ENCODE results near the gene CSTF2.

- TF ChIP-seq FOXA1 (IDR thresholded peaks at IDR 0.05) (no peak), FOXK2 (IDR thresholded peaks at IDR 0.05) (no peak), SP1 (IDR thresholded peaks at IDR 0.05) (no peak), TARDBP (IDR thresholded peaks at IDR 0.05) (no peak), CTBP1 (IDR thresholded peaks at IDR 0.05; ENCODE audit: borderline replicate concordance) (no peak), ELF4 (IDR thresholded peaks at IDR 0.05) (no peak)
Measured at GRCh38 chrX:100831219-100831946, 11.2 kb downstream of the CSTF2 start.

Data from HEK293T (cell line).